ENCODE results near the gene SAT2. TPM values are rescaled to one million over a fixed set of nuclear protein-coding genes. Genes with fewer than 3 reads are reported as not detected.
A peak's percentile ranks its signal among the peaks of the same experiment; 100 is the strongest.

SAT2 gene
- total RNA-seq, 2 donors from 2014 or later, result 56.0 to 78.5 TPM

- no peak for DNase-seq (ENCODE audit: low spot score)
- peaks cover 73% of the 10 kb centered on the region for H3K36me3 ChIP-seq
- H3K27ac ChIP-seq, result no peak overlapping the region
- H3K4me1 ChIP-seq, result peaks cover 0 to 18% of the 10 kb centered on the region in 2 donors
- no peak for TF ChIP-seq CTCF (IDR thresholded peaks at IDR 0.05)
- no peak overlapping the region for H3K4me3 ChIP-seq
- no peaks in the 10 kb centered on the region for H3K9me3 ChIP-seq
- no peaks in the 10 kb centered on the region for H3K27me3 ChIP-seq
Observed at GRCh38 chr17:7593296-7593695, 34.3 kb downstream of the SAT2 start.

- Histone ChIP-seq H3K4me1 (peaks cover 0 to 26% of the 10 kb centered on the region in 2 donors), H3K27me3 (no peaks in the 10 kb centered on the region), H3K27ac (no peak overlapping the region), H3K4me3 (no peak overlapping the region), H3K36me3 (peaks cover 68% of the 10 kb centered on the region), H3K9me3 (no peaks in the 10 kb centered on the region)
- no peak for TF ChIP-seq CTCF (IDR thresholded peaks at IDR 0.05)
- no peak for DNase-seq (ENCODE audit: low spot score)
Observed at GRCh38 chr17:7592422-7593021, 35.1 kb downstream of the SAT2 start.

GRCh38 chr17:7591596-7591995 lies 36.0 kb downstream of the SAT2 start:
- TF ChIP-seq CTCF (IDR thresholded peaks at IDR 0.05), result no peak
- Histone ChIP-seq H3K36me3 (peaks cover 59% of the 10 kb centered on the region), H3K4me3 (no peak overlapping the region), H3K9me3 (no peaks in the 10 kb centered on the region), H3K4me1 (peaks cover 0 to 35% of the 10 kb centered on the region in 2 donors), H3K27me3 (no peaks in the 10 kb centered on the region), H3K27ac (no peak overlapping the region)
- no peak for DNase-seq (ENCODE audit: low spot score)

- Histone ChIP-seq H3K36me3 (peaks cover 51% of the 10 kb centered on the region), H3K4me3 (no peak overlapping the region), H3K27ac (no peak overlapping the region), H3K27me3 (no peaks in the 10 kb centered on the region), H3K4me1 (peaks cover 0 to 36% of the 10 kb centered on the region in 2 donors), H3K9me3 (no peaks in the 10 kb centered on the region)
- no peak for DNase-seq (ENCODE audit: low spot score)
- no peak for TF ChIP-seq CTCF (IDR thresholded peaks at IDR 0.05)
Observed at GRCh38 chr17:7590743-7591142, 36.9 kb downstream of the SAT2 start.

- Histone ChIP-seq H3K27me3 (no peaks in the 10 kb centered on the region), H3K36me3 (peaks cover 44% of the 10 kb centered on the region), H3K4me1 (peaks cover 0 to 43% of the 10 kb centered on the region in 2 donors), H3K9me3 (no peaks in the 10 kb centered on the region), H3K27ac (peak within 1 kb of the TSS; percentile 77 to 81), H3K4me3 (peak within 1 kb of the TSS; percentile 45 to 52)
- TF ChIP-seq CTCF (IDR thresholded peaks at IDR 0.05), result no peak
- DNase-seq (ENCODE audit: low spot score), result no peak
Observed at GRCh38 chr17:7589891-7590691, 37.5 kb downstream of the SAT2 start, which contains the start of gene SOX15. Gene SOX15 (minus strand): TSS chr17:7590094. CDS start chr17:7589676, 418 bp downstream.

Measured in right atrium auricular region (tissue), 2 donors.